ENCODE results near the gene PQBP1.
"Not testable (repeated sequence)": the region's sequence is repeated elsewhere in the genome, so short reads cannot be mapped to it uniquely, and the experiment has no call there.

Gene PQBP1

GRCh38 chrX:48883729-48884128 lies 14.0 kb upstream of the PQBP1 start:
- H3K27me3 ChIP-seq (ENCODE audit: insufficient read depth, insufficient read length): no peaks in the 10 kb centered on the region
- no peaks in the 10 kb centered on the region for H3K4me1 ChIP-seq (ENCODE audit: insufficient read depth, insufficient read length)
- TF ChIP-seq YY1 (IDR thresholded peaks at IDR 0.05; ENCODE audit: insufficient read depth, insufficient read length) (no peak), ZNF274 (IDR thresholded peaks at IDR 0.05; ENCODE audit: low read depth, low read length) (no peak), SUZ12 (IDR thresholded peaks at IDR 0.05; ENCODE audit: extremely low read depth, insufficient read depth, insufficient read length) (no peak)
- no peaks in the 10 kb centered on the region for H3K36me3 ChIP-seq (ENCODE audit: insufficient read depth, insufficient read length, low read length)
- no peak overlapping the region for H3K9ac ChIP-seq (ENCODE audit: insufficient read length, low read depth)
- no peak overlapping the region for H3K4me3 ChIP-seq (ENCODE audit: insufficient read length, low read depth)
- no peaks in the 10 kb centered on the region for H3K9me3 ChIP-seq (ENCODE audit: insufficient read depth, low read length)
- DNase-seq (ENCODE audit: low read depth, low spot score): no peak

DNA sequence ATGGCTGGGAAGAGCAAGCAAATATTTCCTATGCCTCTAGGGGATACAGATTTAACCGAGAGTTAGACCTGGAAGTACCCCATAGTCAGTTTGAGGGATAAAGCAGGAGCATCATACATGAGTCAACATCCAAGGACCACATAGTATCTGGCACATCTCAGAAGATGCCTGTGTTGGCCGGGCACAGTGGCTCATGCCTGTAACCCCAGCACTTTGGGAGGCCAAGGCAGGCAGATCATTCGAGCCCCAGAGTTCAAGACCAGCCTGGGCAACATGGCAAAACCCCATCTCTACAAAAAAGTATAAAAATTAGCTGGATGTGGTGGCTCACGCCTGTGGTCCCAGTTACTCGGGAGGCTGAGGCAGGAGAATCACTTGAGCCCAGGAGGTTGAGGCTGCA lies 11.1 kb upstream of the PQBP1 start:
- H3K27me3 ChIP-seq (ENCODE audit: insufficient read depth, insufficient read length); H3K9me3 ChIP-seq (ENCODE audit: insufficient read depth, low read length); H3K4me1 ChIP-seq (ENCODE audit: insufficient read depth, insufficient read length); H3K36me3 ChIP-seq (ENCODE audit: insufficient read depth, insufficient read length, low read length); DNase-seq (ENCODE audit: low read depth, low spot score); H3K9ac ChIP-seq (ENCODE audit: insufficient read length, low read depth); H3K4me3 ChIP-seq (ENCODE audit: insufficient read length, low read depth): not testable (repeated sequence)

- H3K4me1 ChIP-seq (ENCODE audit: insufficient read depth, insufficient read length): peaks cover 5% of the 10 kb centered on the region
- TF ChIP-seq YY1 (IDR thresholded peaks at IDR 0.05; ENCODE audit: insufficient read depth, insufficient read length) (no peak), SUZ12 (IDR thresholded peaks at IDR 0.05; ENCODE audit: extremely low read depth, insufficient read depth, insufficient read length) (no peak), ZNF274 (IDR thresholded peaks at IDR 0.05; ENCODE audit: low read depth, low read length) (no peak)
Observed at GRCh38 chrX:48890296-48890925, 7.3 kb upstream of the PQBP1 start.

GRCh38 chrX:48890934-48891401 lies 6.8 kb upstream of the PQBP1 start:
- Histone ChIP-seq H3K27me3 (ENCODE audit: insufficient read depth, insufficient read length) (no peaks in the 10 kb centered on the region), H3K4me3 (ENCODE audit: insufficient read length, low read depth) (peak overlapping the region; percentile 42), H3K36me3 (ENCODE audit: insufficient read depth, insufficient read length, low read length) (peaks cover 29% of the 10 kb centered on the region), H3K9me3 (ENCODE audit: insufficient read depth, low read length) (no peaks in the 10 kb centered on the region), H3K4me1 (ENCODE audit: insufficient read depth, insufficient read length) (peaks cover 5% of the 10 kb centered on the region), H3K9ac (ENCODE audit: insufficient read length, low read depth) (peak overlapping the region; percentile 74)
- DNase-seq (ENCODE audit: low read depth, low spot score): no peak
- TF ChIP-seq YY1 (IDR thresholded peaks at IDR 0.05; ENCODE audit: insufficient read depth, insufficient read length) (no peak), ZNF274 (IDR thresholded peaks at IDR 0.05; ENCODE audit: low read depth, low read length) (no peak)

More at GRCh38 chrX:48890296-48890925, 7.3 kb upstream of the PQBP1 start:
- peak overlapping the region; percentile 74 for H3K9ac ChIP-seq (ENCODE audit: insufficient read length, low read depth)
- H3K9me3 ChIP-seq (ENCODE audit: insufficient read depth, low read length): no peaks in the 10 kb centered on the region
- H3K27me3 ChIP-seq (ENCODE audit: insufficient read depth, insufficient read length): no peaks in the 10 kb centered on the region
- peaks cover 24% of the 10 kb centered on the region for H3K36me3 ChIP-seq (ENCODE audit: insufficient read depth, insufficient read length, low read length)
- H3K4me3 ChIP-seq (ENCODE audit: insufficient read length, low read depth): peak overlapping the region; percentile 42
- no peak for DNase-seq (ENCODE audit: low read depth, low spot score)

GRCh38 chrX:48891402-48892288 lies 6.1 kb upstream of the PQBP1 start:
- DNase-seq (ENCODE audit: low read depth, low spot score): peak; percentile 82
- Histone ChIP-seq H3K9me3 (ENCODE audit: insufficient read depth, low read length) (no peaks in the 10 kb centered on the region), H3K36me3 (ENCODE audit: insufficient read depth, insufficient read length, low read length) (peaks cover 29% of the 10 kb centered on the region), H3K9ac (ENCODE audit: insufficient read length, low read depth) (peak overlapping the region; percentile 74), H3K27me3 (ENCODE audit: insufficient read depth, insufficient read length) (no peaks in the 10 kb centered on the region), H3K4me3 (ENCODE audit: insufficient read length, low read depth) (peak overlapping the region; percentile 42), H3K4me1 (ENCODE audit: insufficient read depth, insufficient read length) (peaks cover 5% of the 10 kb centered on the region)
- no peak for TF ChIP-seq YY1 (IDR thresholded peaks at IDR 0.05; ENCODE audit: insufficient read depth, insufficient read length)
- no peak for TF ChIP-seq ZNF274 (IDR thresholded peaks at IDR 0.05; ENCODE audit: low read depth, low read length)
- no peak for TF ChIP-seq SUZ12 (IDR thresholded peaks at IDR 0.05; ENCODE audit: extremely low read depth, insufficient read depth, insufficient read length)

DNA sequence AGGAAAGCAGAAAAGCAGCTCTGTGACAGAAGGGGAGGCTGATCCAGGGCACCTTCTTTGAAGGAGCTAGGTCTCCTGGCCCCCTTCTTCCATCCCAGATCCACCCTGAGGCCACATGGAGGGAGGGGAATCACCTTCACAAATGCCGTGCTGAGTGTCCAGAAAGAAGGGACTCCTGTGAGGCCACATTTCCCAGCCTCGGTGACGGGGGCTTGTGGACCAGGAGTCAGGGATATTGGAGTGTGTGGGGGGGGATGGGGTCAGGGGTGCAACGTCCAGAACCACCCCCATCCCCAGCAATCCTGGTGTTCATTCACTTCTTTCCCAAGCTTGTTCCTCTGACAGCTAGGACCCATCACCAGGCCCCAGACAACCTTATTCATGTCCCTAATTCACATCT lies 4.8 kb upstream of the PQBP1 start:
- Histone ChIP-seq H3K36me3 (ENCODE audit: insufficient read depth, insufficient read length, low read length) (peaks cover 29% of the 10 kb centered on the region), H3K9me3 (ENCODE audit: insufficient read depth, low read length) (no peaks in the 10 kb centered on the region), H3K9ac (ENCODE audit: insufficient read length, low read depth) (no peak overlapping the region), H3K4me3 (ENCODE audit: insufficient read length, low read depth) (no peak overlapping the region), H3K4me1 (ENCODE audit: insufficient read depth, insufficient read length) (peaks cover 5% of the 10 kb centered on the region), H3K27me3 (ENCODE audit: insufficient read depth, insufficient read length) (no peaks in the 10 kb centered on the region)
- no peak for DNase-seq (ENCODE audit: low read depth, low spot score)
- TF ChIP-seq SUZ12 (IDR thresholded peaks at IDR 0.05; ENCODE audit: extremely low read depth, insufficient read depth, insufficient read length) (no peak), ZNF274 (IDR thresholded peaks at IDR 0.05; ENCODE audit: low read depth, low read length) (no peak)

- H3K9me3 ChIP-seq (ENCODE audit: insufficient read depth, low read length): no peaks in the 10 kb centered on the region
- no peak overlapping the region for H3K9ac ChIP-seq (ENCODE audit: insufficient read length, low read depth)
- TF ChIP-seq SUZ12 (IDR thresholded peaks at IDR 0.05; ENCODE audit: extremely low read depth, insufficient read depth, insufficient read length) (no peak), YY1 (IDR thresholded peaks at IDR 0.05; ENCODE audit: insufficient read depth, insufficient read length) (no peak), ZNF274 (IDR thresholded peaks at IDR 0.05; ENCODE audit: low read depth, low read length) (no peak)
Observed at GRCh38 chrX:48893556-48894348, 4.0 kb upstream of the PQBP1 start.

More at GRCh38 chrX:48893556-48894348, 4.0 kb upstream of the PQBP1 start:
- no peak for DNase-seq (ENCODE audit: low read depth, low spot score)
- no peaks in the 10 kb centered on the region for H3K27me3 ChIP-seq (ENCODE audit: insufficient read depth, insufficient read length)
- peaks cover 34% of the 10 kb centered on the region for H3K36me3 ChIP-seq (ENCODE audit: insufficient read depth, insufficient read length, low read length)
- peaks cover 7% of the 10 kb centered on the region for H3K4me1 ChIP-seq (ENCODE audit: insufficient read depth, insufficient read length)
- H3K4me3 ChIP-seq (ENCODE audit: insufficient read length, low read depth): no peak overlapping the region
